H1 (cell line): ENCODE measurements around the gene LGALS3. TPM values are rescaled to one million over a fixed set of nuclear protein-coding genes. Genes with fewer than 3 reads are reported as not detected.

Experiments used
- CTCF ChIA-PET: fragments of 300-600 bp; sonication (Branson Sonifier 250); formaldehyde crosslinking; loops from one replicate; lab custom pipeline; 2021; ENCODE audit not compliant: partially characterized antibody; lab: Charles Lee
- POLR2A ChIA-PET: fragments of 300-600 bp; sonication (Branson Sonifier 250); formaldehyde crosslinking; loops from one replicate; lab custom pipeline; 2021; ENCODE audit warnings: inconsistent platforms; ENCODE audit not compliant: partially characterized antibody; lab: Charles Lee
- DNase-seq, 2 experiments: peaks; one replicate each; pipeline versions ENCODE4 v3.0.0 to v3.0.0-alpha.2; 2010 to 2022; ENCODE audit warnings: low spot score in 2 of 2, low read depth in 1 of 2, mixed read lengths in 1 of 2
- FAIRE-seq: peaks from 2 replicates; lab custom pipeline; 2011; peaks lifted over from hg19 to GRCh38; lab: Jason Lieb, UNC
- H2AFZ ChIP-seq: 2 replicates; pipeline ENCODE4 v1.8.1; 2012; ENCODE audit warnings: low read length, inconsistent platforms
- H2AK5ac ChIP-seq: 2 replicates; pipeline ENCODE4 v1.6.1; 2013; ENCODE audit warnings: low read depth, low read length
- H2BK120ac ChIP-seq: replicated peaks from 2 replicates; pipeline ENCODE3; 2013; ENCODE audit warnings: low read depth, low read length, inconsistent platforms
- H2BK12ac ChIP-seq: 2 replicates; pipeline ENCODE4 v1.6.1; 2013; ENCODE audit warnings: low read depth, low read length
- H2BK15ac ChIP-seq: 2 replicates; pipeline ENCODE4 v1.6.1; 2013; ENCODE audit warnings: low read length
- H2BK20ac ChIP-seq: 2 replicates; pipeline ENCODE4 v1.6.1; 2013; ENCODE audit warnings: low read length
- H2BK5ac ChIP-seq: 2 replicates; pipeline ENCODE4 v1.6.1; 2013; ENCODE audit warnings: low read depth, low read length
- H3K14ac ChIP-seq: 2 replicates; pipeline ENCODE4 v1.6.1; 2013; ENCODE audit warnings: inconsistent platforms; ENCODE audit not compliant: insufficient read length
- H3K18ac ChIP-seq: 2 replicates; pipeline ENCODE4 v1.6.1; 2013; ENCODE audit warnings: low read length; ENCODE audit errors: extremely low read depth
- H3K23ac ChIP-seq: 2 replicates; pipeline ENCODE4 v1.6.1; 2013; ENCODE audit warnings: inconsistent platforms; ENCODE audit not compliant: insufficient read length
- H3K23me2 ChIP-seq: 2 replicates; pipeline ENCODE4 v1.6.1; 2013; ENCODE audit warnings: low read depth, low read length
- H3K27ac ChIP-seq: 2 replicates; pipeline ENCODE4 v1.6.1; 2011; ENCODE audit warnings: low read depth, low read length, inconsistent platforms
- H3K27me3 ChIP-seq, 4 experiments: replicated peaks in 1 of 4; 1 replicate in 1 of 4; 2 replicates in 3 of 4; pipeline versions ENCODE4 v1.6.1 to v1.8.1; 2011 to 2013; ENCODE audit warnings: low read length in 3 of 4, mild to moderate bottlenecking in 3 of 4, inconsistent platforms in 2 of 4, mixed read lengths in 2 of 4, moderate library complexity in 1 of 4; ENCODE audit not compliant: control insufficient read depth in 3 of 4, insufficient read depth in 3 of 4; ENCODE audit errors: extremely low read depth in 1 of 4
- H3K36me3 ChIP-seq, 4 experiments: 2 replicates each; pipeline versions ENCODE4 v1.6.1 to v1.8.1; 2011 to 2013; ENCODE audit warnings: mild to moderate bottlenecking in 4 of 4, low read length in 3 of 4, moderate library complexity in 2 of 4, control low read depth in 1 of 4, inconsistent platforms in 1 of 4; ENCODE audit not compliant: insufficient read depth in 4 of 4, control insufficient read depth in 2 of 4
- H3K4ac ChIP-seq: replicated peaks from 2 replicates; pipeline ENCODE3; 2013; ENCODE audit warnings: low read length, low read depth, mixed read lengths, inconsistent platforms; ENCODE audit not compliant: insufficient read length
- H3K4me1 ChIP-seq, 4 experiments: replicated peaks in 1 of 4; 1 replicate in 1 of 4; 2 replicates in 3 of 4; pipeline versions ENCODE4 v1.6.1 to v1.8.1; 2011 to 2013; ENCODE audit warnings: low read length in 3 of 4, inconsistent platforms in 2 of 4, mixed read lengths in 1 of 4; ENCODE audit not compliant: insufficient read depth in 4 of 4, control insufficient read depth in 3 of 4
- H3K4me2 ChIP-seq, 2 experiments: 2 replicates each; pipeline versions ENCODE4 v1.6.1 to v1.8.1; 2011 to 2013; ENCODE audit warnings: low read depth in 2 of 2, low read length in 2 of 2, control low read depth in 1 of 2, inconsistent platforms in 1 of 2, mild to moderate bottlenecking in 1 of 2; ENCODE audit not compliant: insufficient read depth in 1 of 2
- H3K4me3 ChIP-seq, 4 experiments: fragments of 200-600, 300-600 bp in 1 of 4; sonication (generic), shearing (Covaris generic), sonication (Bioruptor Twin) in 1 of 4; 2 replicates each; pipeline versions ENCODE4 v1.5.1 to v1.8.1; 2011 to 2016; ENCODE audit warnings: low read length in 4 of 4, low read depth in 3 of 4, control low read depth in 2 of 4, inconsistent platforms in 2 of 4, mild to moderate bottlenecking in 2 of 4, mixed read lengths in 1 of 4, moderate library complexity in 1 of 4; ENCODE audit not compliant: insufficient read depth in 2 of 4; ENCODE audit errors: extremely low read depth in 1 of 4
- H3K56ac ChIP-seq: replicated peaks from 2 replicates; pipeline ENCODE3; 2013; ENCODE audit warnings: low read depth, mild to moderate bottlenecking, mixed read lengths, low read length, inconsistent platforms; ENCODE audit not compliant: insufficient read length
- H3K79me1 ChIP-seq: 2 replicates; pipeline ENCODE4 v1.6.1; 2013; ENCODE audit warnings: low read depth, low read length, control low read depth
- H3K79me2 ChIP-seq, 2 experiments: 2 replicates each; pipeline versions ENCODE4 v1.6.1 to v1.8.1; 2012 to 2013; ENCODE audit warnings: low read length in 2 of 2, mild to moderate bottlenecking in 2 of 2, inconsistent platforms in 1 of 2; ENCODE audit not compliant: insufficient read depth in 2 of 2, control insufficient read depth in 1 of 2
- H3K9ac ChIP-seq, 4 experiments: replicated peaks in 1 of 4; 1 replicate in 1 of 4; 2 replicates in 3 of 4; pipeline versions ENCODE4 v1.6.1 to v1.8.1; 2011 to 2013; ENCODE audit warnings: low read depth in 3 of 4, low read length in 3 of 4, control low read depth in 2 of 4, mild to moderate bottlenecking in 2 of 4, moderate library complexity in 2 of 4, inconsistent platforms in 1 of 4; ENCODE audit errors: extremely low read depth in 1 of 4
- H3K9me3 ChIP-seq, 2 experiments: 2 replicates each; pipeline versions ENCODE4 v1.6.1 to v1.8.1; 2012 to 2013; ENCODE audit warnings: mild to moderate bottlenecking in 2 of 2, moderate library complexity in 2 of 2, control low read depth in 1 of 2, inconsistent platforms in 1 of 2, low read depth in 1 of 2, low read length in 1 of 2, mixed read lengths in 1 of 2; ENCODE audit not compliant: insufficient read depth in 2 of 2
- H4K20me1 ChIP-seq, 2 experiments: replicated peaks in 1 of 2; 2 replicates each; pipeline versions ENCODE3 to v1.8.1; 2011 to 2013; ENCODE audit warnings: inconsistent platforms in 2 of 2, low read length in 2 of 2, mild to moderate bottlenecking in 1 of 2; ENCODE audit not compliant: insufficient read depth in 2 of 2, control insufficient read depth in 1 of 2
- H4K5ac ChIP-seq: 2 replicates; pipeline ENCODE4 v1.6.1; 2013; ENCODE audit warnings: low read length, low read depth, mixed read lengths, inconsistent platforms; ENCODE audit not compliant: insufficient read length
- H4K8ac ChIP-seq: 2 replicates; pipeline ENCODE4 v1.8.0; 2013; ENCODE audit warnings: mild to moderate bottlenecking, moderate library complexity, low read length, inconsistent platforms; ENCODE audit not compliant: insufficient read depth; ENCODE audit errors: extremely low read depth
- H4K91ac ChIP-seq: replicated peaks from 2 replicates; pipeline ENCODE3; 2013; ENCODE audit warnings: low read length, mixed read lengths, inconsistent platforms; ENCODE audit not compliant: insufficient read length
- NANOG ChIP-seq: IDR thresholded peaks from 2 replicates; pipeline ENCODE4 v1.6.1; 2011; ENCODE audit warnings: low read length, low read depth, mild to moderate bottlenecking, inconsistent platforms; ENCODE audit not compliant: insufficient read depth, poor library complexity, severe bottlenecking
- POLR2AphosphoS5 ChIP-seq: IDR thresholded peaks from 2 replicates; pipeline ENCODE4 v1.6.1; 2011; ENCODE audit warnings: low read depth, low read length
- SP4 ChIP-seq: IDR thresholded peaks from 2 replicates; pipeline ENCODE4 v1.6.1; 2012; ENCODE audit warnings: low read length, inconsistent platforms
- TCF12 ChIP-seq: IDR thresholded peaks from 2 replicates; pipeline ENCODE4 v1.6.1; 2011; ENCODE audit warnings: low read depth, mild to moderate bottlenecking, low read length
- WGBS, 2 experiments: shearing (Covaris generic) in 1 of 2; methylation state at CpG; one replicate each; pipeline versions ENCODE4 v1.1.6 to v1.1.7; 2013 to 2015; ENCODE audit warnings: low lambda C conversion rate in 2 of 2, mixed read lengths in 2 of 2, inconsistent platforms in 1 of 2, low coverage in 1 of 2, missing lambda C conversion rate in 1 of 2; ENCODE audit not compliant: insufficient replicate concordance in 2 of 2, insufficient coverage in 1 of 2, insufficient read length in 1 of 2; ENCODE audit errors: extremely low coverage in 1 of 2, missing lambda C conversion rate in 1 of 2; 5-methylcytosine and 5-hydroxymethylcytosine counted together
- polyA plus RNA-seq, 7 experiments: library from polyadenylated mRNA; depleted of rRNA in 3 of 7; stranded (reverse) in 5 of 7; unstranded in 2 of 7; fragments of >200 nt in 5 of 7; fragments of 200-250 nt in 2 of 7; gene quantifications; 1 replicate in 5 of 7; 2 replicates in 1 of 7; 4 replicates in 1 of 7; pipeline versions ENCODE4 v1.2.1 to v1.2.3, GENCODE V29; 2011 to 2013; ENCODE audit warnings: missing spikeins in 2 of 7, mixed read lengths in 2 of 7
- total RNA-seq: library from RNA; stranded (reverse); fragmentation: NEBNext Ultra II Directional; extraction: Animal tissue kit (Norgen Biotek cat#: 25700); gene quantifications from 2 replicates; pipeline ENCODE4 v1.2.1, GENCODE V29; 2021
- TF ChIP-seq, protein P1 (sequence below): IDR thresholded peaks from 2 replicates; pipeline ENCODE4 v1.6.1; 2012; ENCODE audit warnings: inconsistent platforms

Gene LGALS3
- total and polyA plus RNA-seq, 2 of the 8 experiments (the other 6 are each of a cell fraction or from before 2014, with no cell fraction given) = 9.7 to 14.5 TPM

DNA sequence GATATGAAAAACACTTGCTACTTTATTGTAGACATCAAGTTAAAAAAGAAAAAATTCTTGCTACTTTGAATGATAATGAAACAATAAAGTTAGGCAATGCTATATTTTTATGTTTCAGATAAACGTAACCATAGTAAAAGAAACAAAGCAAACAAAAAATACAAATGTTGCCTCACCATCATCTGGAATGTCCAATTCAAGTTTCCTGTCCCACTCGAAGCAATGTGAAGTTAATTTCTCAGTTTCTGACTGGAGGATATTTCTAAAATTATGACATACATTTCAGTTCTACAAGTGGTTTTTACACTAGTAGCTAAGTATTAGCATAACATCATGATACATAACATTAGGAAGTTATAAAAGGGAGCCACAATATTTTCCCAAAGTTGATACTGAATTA lies 41.5 kb downstream of the LGALS3 start:
- 95% methylated on average over 2 of the region's 2 CpGs; no CpG with 5 or more reads in 1 of the 2 experiments for WGBS, 2 experiments

More for the DNA sequence above, 41.5 kb downstream of the LGALS3 start:
- ChIA-PET CTCF (no interaction called here), POLR2A (interaction anchor here (1.3 kb wide), 1 partner anchor 9 kb away, joined by 3 read pairs; no protein-coding TSS in a partner anchor)
- H3K4me1 ChIP-seq = no peaks in the 10 kb centered on the region
- no peak overlapping the region for H4K91ac ChIP-seq
- no peak overlapping the region for H3K4me2 ChIP-seq
- H3K14ac ChIP-seq = no peak overlapping the region
- no peak for TF ChIP-seq TCF12
- no peak for TF ChIP-seq SP4
- TF ChIP-seq, protein P1, sequence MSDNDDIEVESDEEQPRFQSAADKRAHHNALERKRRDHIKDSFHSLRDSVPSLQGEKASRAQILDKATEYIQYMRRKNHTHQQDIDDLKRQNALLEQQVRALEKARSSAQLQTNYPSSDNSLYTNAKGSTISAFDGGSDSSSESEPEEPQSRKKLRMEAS = no peak
- no peak for TF ChIP-seq NANOG
- no peak for TF ChIP-seq POLR2AphosphoS5
- no peak overlapping the region for H4K5ac ChIP-seq
- H2BK12ac ChIP-seq = no peak overlapping the region
- H2BK20ac ChIP-seq = no peak overlapping the region
- no peak for FAIRE-seq
- no peak overlapping the region for H2BK120ac ChIP-seq
- H4K8ac ChIP-seq = no peak overlapping the region
- H4K20me1 ChIP-seq = no peaks in the 10 kb centered on the region
- H3K18ac ChIP-seq = no peak overlapping the region
- H3K56ac ChIP-seq = no peak overlapping the region
- no peak overlapping the region for H3K23ac ChIP-seq
- no peak overlapping the region for H2BK15ac ChIP-seq
- no peak overlapping the region for H2AK5ac ChIP-seq
- no peaks in the 10 kb centered on the region for H3K27me3 ChIP-seq
- no peak overlapping the region for H2BK5ac ChIP-seq
- H2AFZ ChIP-seq = no peak overlapping the region
- H3K79me1 ChIP-seq = no peaks in the 10 kb centered on the region
- no peak overlapping the region for H3K4ac ChIP-seq
- no peak overlapping the region for H3K27ac ChIP-seq
- no peaks in the 10 kb centered on the region for H3K79me2 ChIP-seq
- H3K4me3 ChIP-seq = no peak overlapping the region
- no peaks in the 10 kb centered on the region for H3K9me3 ChIP-seq
- H3K36me3 ChIP-seq = peaks cover 7 to 86% (median 52%) of the 10 kb centered on the region in 4 experiments
- H3K23me2 ChIP-seq = no peaks in the 10 kb centered on the region
- no peak for DNase-seq
- H3K9ac ChIP-seq = no peak overlapping the region
